ENCODE measurements around the gene TUBB1. TPM values are rescaled to one million over a fixed set of nuclear protein-coding genes. Genes with fewer than 3 reads are reported as not detected.

TUBB1 gene
- total and polyA plus RNA-seq, 11 donors = 0.07 to 0.64 (median 0.22) TPM; not detected in 1

DNA sequence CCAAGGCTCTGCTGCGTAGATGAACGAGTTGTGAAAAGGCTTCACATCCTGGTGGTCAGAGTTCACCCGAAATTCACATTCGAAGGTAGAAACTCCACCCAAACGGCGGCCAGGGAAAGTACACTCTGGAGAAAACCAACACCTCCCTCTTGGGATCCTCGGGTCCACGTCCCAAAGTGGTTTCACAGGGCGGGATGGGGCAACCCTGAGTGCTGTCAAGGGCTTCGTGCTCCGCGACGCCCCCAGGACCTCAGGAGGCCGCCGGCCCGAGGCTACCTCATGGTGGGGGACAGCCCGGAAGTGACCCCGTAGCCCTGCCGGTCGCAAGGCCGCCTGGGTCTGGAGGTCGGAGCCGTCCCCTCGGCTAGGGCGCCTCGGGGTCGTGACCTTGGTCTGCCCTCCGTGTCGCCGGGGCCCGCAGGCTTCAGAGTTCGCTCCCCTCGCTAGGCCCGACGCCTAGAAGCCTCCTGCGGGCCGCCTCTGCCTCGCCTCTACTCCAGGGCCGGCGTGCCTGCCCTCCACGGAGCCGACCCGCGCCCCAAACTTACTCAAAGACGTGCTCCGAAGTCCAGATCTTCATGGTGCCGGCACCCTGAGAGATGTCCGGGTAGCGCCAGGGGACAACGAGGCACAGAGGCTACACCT, 23.0 kb downstream of the TUBB1 start, which contains the start of gene PRELID3B:
Gene PRELID3B (minus strand): TSS at position 636 of the 645 bp plus-strand sequence. CDS start 56 bp downstream, at position 580.
- TF ChIP-seq POLR2A (IDR thresholded peaks at IDR 0.05) = no peak
- TF ChIP-seq, protein P1, sequence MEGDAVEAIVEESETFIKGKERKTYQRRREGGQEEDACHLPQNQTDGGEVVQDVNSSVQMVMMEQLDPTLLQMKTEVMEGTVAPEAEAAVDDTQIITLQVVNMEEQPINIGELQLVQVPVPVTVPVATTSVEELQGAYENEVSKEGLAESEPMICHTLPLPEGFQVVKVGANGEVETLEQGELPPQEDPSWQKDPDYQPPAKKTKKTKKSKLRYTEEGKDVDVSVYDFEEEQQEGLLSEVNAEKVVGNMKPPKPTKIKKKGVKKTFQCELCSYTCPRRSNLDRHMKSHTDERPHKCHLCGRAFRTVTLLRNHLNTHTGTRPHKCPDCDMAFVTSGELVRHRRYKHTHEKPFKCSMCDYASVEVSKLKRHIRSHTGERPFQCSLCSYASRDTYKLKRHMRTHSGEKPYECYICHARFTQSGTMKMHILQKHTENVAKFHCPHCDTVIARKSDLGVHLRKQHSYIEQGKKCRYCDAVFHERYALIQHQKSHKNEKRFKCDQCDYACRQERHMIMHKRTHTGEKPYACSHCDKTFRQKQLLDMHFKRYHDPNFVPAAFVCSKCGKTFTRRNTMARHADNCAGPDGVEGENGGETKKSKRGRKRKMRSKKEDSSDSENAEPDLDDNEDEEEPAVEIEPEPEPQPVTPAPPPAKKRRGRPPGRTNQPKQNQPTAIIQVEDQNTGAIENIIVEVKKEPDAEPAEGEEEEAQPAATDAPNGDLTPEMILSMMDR (IDR thresholded peaks at IDR 0.05) = no peak
- Histone ChIP-seq H3K4me1 (peaks cover 9 to 43% (median 28%) of the 10 kb centered on the region in 12 donors), H3K36me3 (peaks cover 0 to 20% (median 12%) of the 10 kb centered on the region in 9 donors), H3K4me3 (peak within 1 kb of the TSS; percentile 60 to 97 (median 76)), H3K27ac (peak within 1 kb of the TSS; percentile 68 to 92 (median 86)), H3K9me3 (no peaks in the 10 kb centered on the region), H3K27me3 (no peaks in the 10 kb centered on the region)
- DNase-seq = peak in 3 of 5 donors; percentile 28 to 54 (median 44)
- intact Hi-C loops (cut with DNase I) = loop anchor here in 5 of 10 donors (5.0 to 10.0 kb wide), 3 partner anchors 150 to 167 kb away; no protein-coding TSS in a partner anchor
- 4 to 8% (median 5%) methylated on average over 9 to 50 of the region's 50 CpGs for WGBS, 4 donors
- ATAC-seq = peak in 3 of 4 donors; percentile 36 to 56 (median 40)

DNA sequence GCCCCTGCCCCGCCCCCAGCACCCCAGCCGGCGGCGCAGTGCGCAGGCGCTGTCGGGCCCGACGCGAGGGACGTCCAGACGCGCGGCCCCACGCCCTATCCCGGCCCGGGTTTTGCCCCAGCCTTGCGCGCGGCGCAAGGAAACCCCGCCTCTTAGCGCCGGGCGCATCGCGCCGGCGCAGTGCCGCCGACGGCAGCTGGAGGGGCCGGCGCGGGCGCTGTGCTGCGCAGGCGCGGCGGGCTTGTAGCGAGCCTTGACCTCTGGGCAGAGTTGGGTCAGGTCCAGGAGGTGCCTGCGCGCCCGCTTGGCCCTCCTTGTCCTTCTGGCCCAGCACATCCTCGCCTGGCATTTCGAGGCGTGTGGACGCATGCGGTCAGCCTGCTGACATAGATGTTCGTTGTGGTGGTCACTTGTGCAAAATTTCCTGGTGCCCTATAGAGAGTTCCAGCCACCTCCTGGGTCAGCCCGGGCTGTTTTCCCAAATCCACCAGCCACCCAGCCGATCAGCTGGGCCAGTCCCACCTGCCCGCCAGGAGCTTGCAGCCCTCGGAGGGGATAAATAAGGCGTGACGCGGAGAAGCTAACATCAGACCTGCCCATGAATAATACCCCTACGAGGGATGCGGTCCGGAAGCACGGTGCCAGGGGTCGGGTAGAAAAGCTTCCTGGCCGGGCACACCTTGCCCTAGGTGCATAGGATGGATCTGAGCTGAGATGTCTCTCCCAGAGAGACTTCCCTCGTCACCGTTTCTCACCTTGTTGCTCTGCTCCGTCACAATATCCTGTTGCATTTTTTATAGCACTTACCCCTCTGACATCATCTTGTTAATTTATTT, 23.8 kb downstream of the TUBB1 start:
- H3K4me1 ChIP-seq = peaks cover 9 to 45% (median 28%) of the 10 kb centered on the region in 12 donors
- DNase-seq (peak; percentile 94 to 97 (median 94)), ATAC-seq (peak; percentile 95 to 99 (median 98))
- H3K27ac ChIP-seq = peak overlapping the region; percentile 68 to 92 (median 86)
- intact Hi-C loops (cut with DNase I) = loop anchor here in 5 of 10 donors (5.0 to 10.0 kb wide), 3 partner anchors 151 to 168 kb away; no protein-coding TSS in a partner anchor
- peaks cover 0 to 12% (median 5%) of the 10 kb centered on the region in 9 donors for H3K36me3 ChIP-seq
- WGBS, 4 donors = 14 to 35% (median 15%) methylated on average over 31 to 66 of the region's 66 CpGs
- TF ChIP-seq, protein P1 (IDR thresholded peaks at IDR 0.05) = peak in 1 of 12 donors; percentile 12
- peak in 1 of 2 donors; percentile 57 for TF ChIP-seq POLR2A (IDR thresholded peaks at IDR 0.05)
- H3K27me3 ChIP-seq = no peaks in the 10 kb centered on the region
- peak overlapping the region; percentile 60 to 97 (median 76) for H3K4me3 ChIP-seq
- no peaks in the 10 kb centered on the region for H3K9me3 ChIP-seq

DNA sequence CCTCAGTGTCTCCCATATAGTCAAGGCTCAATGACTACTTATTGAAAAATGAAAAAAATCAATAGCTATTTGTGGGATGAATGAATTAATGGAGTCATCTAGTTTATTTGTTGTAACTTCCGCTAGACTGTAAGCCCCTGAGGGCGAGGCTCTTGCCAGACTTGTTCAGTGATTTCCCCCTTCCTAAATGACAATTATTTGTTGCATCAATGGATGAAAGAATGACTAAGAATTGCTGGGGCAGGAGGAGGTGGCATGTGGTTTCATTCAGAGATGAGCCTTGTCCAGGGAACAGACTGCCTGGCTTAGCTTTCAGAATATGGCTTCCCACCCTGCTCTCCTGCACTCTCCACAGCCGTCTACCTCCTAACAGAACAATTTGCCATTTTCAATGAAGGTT, 24.5 kb downstream of the TUBB1 start:
- H3K36me3 ChIP-seq = peaks cover 0 to 8% (median 0%) of the 10 kb centered on the region in 9 donors
- H3K4me3 ChIP-seq = no peak overlapping the region
- peak overlapping the region in 7 of 12 donors; percentile 15 to 91 (median 84) for H3K27ac ChIP-seq
- intact Hi-C loops (cut with DNase I) = loop anchor here in 5 of 10 donors (5.0 to 10.0 kb wide), 3 partner anchors 151 to 169 kb away; no protein-coding TSS in a partner anchor
- H3K4me1 ChIP-seq = peaks cover 9 to 51% (median 28%) of the 10 kb centered on the region in 12 donors
- no peak for TF ChIP-seq POLR2A (IDR thresholded peaks at IDR 0.05)
- TF ChIP-seq, protein P1 (IDR thresholded peaks at IDR 0.05) = no peak
- no peaks in the 10 kb centered on the region for H3K27me3 ChIP-seq
- ATAC-seq (no peak), DNase-seq (no peak)
- WGBS, 4 donors = 81 to 85% (median 82%) methylated on average over 3 of the region's 3 CpGs
- no peaks in the 10 kb centered on the region for H3K9me3 ChIP-seq
